ENCODE measurements around the gene CAPNS1.
"Not testable (repeated sequence)": the region's sequence is repeated elsewhere in the genome, so short reads cannot be mapped to it uniquely, and the experiment has no call there.

CAPNS1 gene

GRCh38 chr19:36114721-36115452, 25.0 kb upstream of the CAPNS1 start, which contains the start of gene POLR2I:
Gene POLR2I, minus strand, starts transcription at chr19:36114875. Its CDS starts 19 bp downstream, at chr19:36114856.
- DNase-seq = peak; percentile 100

- DNase-seq = no peak
Measured at GRCh38 chr19:36115453-36116343, 24.2 kb upstream of the CAPNS1 start, which contains the start of gene TBCB. Gene TBCB, plus strand, starts transcription at chr19:36115468. Its CDS starts 93 bp downstream, at chr19:36115561.

GRCh38 chr19:36116344-36116637, 23.6 kb upstream of the CAPNS1 start:
- DNase-seq = no peak

GRCh38 chr19:36120092-36120983, 19.5 kb upstream of the CAPNS1 start:
- DNase-seq = no peak

- no peak for DNase-seq
Measured at GRCh38 chr19:36120984-36121358, 18.9 kb upstream of the CAPNS1 start.

- no peak for DNase-seq
Measured at GRCh38 chr19:36121486-36122124, 18.3 kb upstream of the CAPNS1 start.

- DNase-seq = no peak
Measured at GRCh38 chr19:36125557-36125956, 14.3 kb upstream of the CAPNS1 start.

GRCh38 chr19:36128392-36128736, 11.5 kb upstream of the CAPNS1 start:
- DNase-seq = no peak

- not testable (repeated sequence) for DNase-seq
Measured at GRCh38 chr19:36131221-36131620, 8.6 kb upstream of the CAPNS1 start.

GRCh38 chr19:36134867-36135266, 5.0 kb upstream of the CAPNS1 start:
- DNase-seq = not testable (repeated sequence)

- peak; percentile 50 for DNase-seq
Measured at GRCh38 chr19:36136964-36137686, 2.7 kb upstream of the CAPNS1 start.

GRCh38 chr19:36139120-36139472, 770 bp upstream of the CAPNS1 start:
- DNase-seq = no peak

GRCh38 chr19:36140304-36141038, 605 bp downstream of the CAPNS1 start:
- DNase-seq = peak; percentile 16

- peak; percentile 76 for DNase-seq
Measured at GRCh38 chr19:36141039-36141927, 1.4 kb downstream of the CAPNS1 start.

GRCh38 chr19:36142046-36142445, 2.2 kb downstream of the CAPNS1 start:
- no peak for DNase-seq

- DNase-seq = no peak
Measured at GRCh38 chr19:36142496-36142895, 2.6 kb downstream of the CAPNS1 start.

- DNase-seq = no peak
Measured at GRCh38 chr19:36144624-36145023, 4.8 kb downstream of the CAPNS1 start.

GRCh38 chr19:36149673-36150406, 10.0 kb downstream of the CAPNS1 start:
- DNase-seq = no peak

GRCh38 chr19:36150586-36150985, 10.7 kb downstream of the CAPNS1 start:
- no peak for DNase-seq
